GM12865 (cell line): ENCODE measurements around the gene ARL4A.

Experiments
- DNase-seq: peaks from one replicate; pipeline ENCODE4 v3.0.0; 2010; ENCODE audit warnings: low read depth
- H3K4me3 ChIP-seq: 2 replicates; pipeline ENCODE4 v1.5.1; 2011; ENCODE audit warnings: mild to moderate bottlenecking, low read depth, low read length, control low read depth
- TF ChIP-seq, protein P1 (sequence below): IDR thresholded peaks from 2 replicates; pipeline ENCODE4 v1.5.1; 2011; ENCODE audit warnings: low read length, control low read depth, low read depth, inconsistent platforms; ENCODE audit not compliant: insufficient read depth; ENCODE audit errors: missing control alignments

Gene ARL4A

DNA sequence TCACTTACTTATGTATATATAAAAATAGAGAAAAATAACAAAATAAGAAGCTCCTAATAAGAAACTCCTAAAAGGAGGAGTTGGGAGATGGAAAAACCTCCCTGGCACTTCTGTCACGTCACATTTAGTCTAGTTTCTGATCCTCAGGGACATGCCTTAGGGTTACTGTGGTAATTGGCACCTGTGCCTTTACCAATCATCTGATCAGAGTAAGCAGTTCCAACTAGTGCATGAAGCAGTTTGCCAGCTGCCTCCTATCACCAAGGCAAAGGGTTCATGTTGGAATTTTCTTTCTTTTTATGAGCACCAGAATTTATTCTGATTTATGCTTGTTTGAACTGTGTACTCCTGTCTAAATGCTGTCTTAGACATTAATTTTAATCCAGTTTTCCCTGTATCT is 49.9 kb downstream of the ARL4A start:
- DNase-seq = no peak
- H3K4me3 ChIP-seq = no peak overlapping the region
- TF ChIP-seq, protein P1, sequence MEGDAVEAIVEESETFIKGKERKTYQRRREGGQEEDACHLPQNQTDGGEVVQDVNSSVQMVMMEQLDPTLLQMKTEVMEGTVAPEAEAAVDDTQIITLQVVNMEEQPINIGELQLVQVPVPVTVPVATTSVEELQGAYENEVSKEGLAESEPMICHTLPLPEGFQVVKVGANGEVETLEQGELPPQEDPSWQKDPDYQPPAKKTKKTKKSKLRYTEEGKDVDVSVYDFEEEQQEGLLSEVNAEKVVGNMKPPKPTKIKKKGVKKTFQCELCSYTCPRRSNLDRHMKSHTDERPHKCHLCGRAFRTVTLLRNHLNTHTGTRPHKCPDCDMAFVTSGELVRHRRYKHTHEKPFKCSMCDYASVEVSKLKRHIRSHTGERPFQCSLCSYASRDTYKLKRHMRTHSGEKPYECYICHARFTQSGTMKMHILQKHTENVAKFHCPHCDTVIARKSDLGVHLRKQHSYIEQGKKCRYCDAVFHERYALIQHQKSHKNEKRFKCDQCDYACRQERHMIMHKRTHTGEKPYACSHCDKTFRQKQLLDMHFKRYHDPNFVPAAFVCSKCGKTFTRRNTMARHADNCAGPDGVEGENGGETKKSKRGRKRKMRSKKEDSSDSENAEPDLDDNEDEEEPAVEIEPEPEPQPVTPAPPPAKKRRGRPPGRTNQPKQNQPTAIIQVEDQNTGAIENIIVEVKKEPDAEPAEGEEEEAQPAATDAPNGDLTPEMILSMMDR = no peak

DNA sequence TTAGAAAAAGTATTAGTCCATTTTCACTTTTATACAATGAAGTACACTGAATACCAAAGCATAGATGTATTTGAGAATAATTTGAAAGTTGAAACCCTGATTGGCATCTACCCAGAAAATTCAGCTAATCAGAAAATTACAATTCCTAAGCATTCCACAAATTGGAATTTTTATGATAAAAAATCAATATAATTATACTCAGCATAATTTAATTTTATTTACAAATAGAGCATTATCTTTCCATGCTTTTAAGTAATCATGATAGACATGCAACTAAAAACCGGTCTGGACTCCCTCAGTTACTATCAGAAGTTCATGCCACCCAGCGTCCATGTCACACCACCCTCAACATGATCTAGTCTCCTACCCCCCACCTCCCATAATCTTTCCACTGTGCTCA is 50.4 kb downstream of the ARL4A start:
- H3K4me3 ChIP-seq = no peak overlapping the region
- no peak for DNase-seq
- TF ChIP-seq, protein P1 = no peak

DNA sequence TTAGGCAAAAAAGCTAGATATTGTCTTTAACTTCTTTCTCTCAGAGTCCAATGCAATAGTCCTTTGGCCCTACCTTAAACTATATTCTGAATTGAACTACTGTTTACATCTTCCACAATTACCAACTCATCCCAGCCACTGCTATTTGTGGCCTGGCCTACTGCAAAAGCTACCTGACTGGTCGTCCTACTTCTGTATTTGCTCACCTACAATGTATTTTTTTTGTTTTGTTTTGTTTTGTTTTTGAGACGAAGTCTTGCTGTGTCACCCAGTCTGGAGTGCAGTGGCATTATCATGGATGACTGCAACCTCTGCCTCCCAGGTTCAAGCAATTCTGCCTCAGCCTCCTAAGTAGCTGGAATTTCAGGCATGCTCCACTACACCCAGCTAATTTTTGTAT is 51.2 kb downstream of the ARL4A start:
- TF ChIP-seq, protein P1 = no peak
- DNase-seq = no peak
- H3K4me3 ChIP-seq = no peak overlapping the region
